HEK293T (cell line): Measurements from ENCODE around the gene MCHR2.

ENCODE experiments used
- ARNT ChIP-seq: fragments of 450-650 bp; IDR thresholded peaks from 2 replicates; pipeline ENCODE4 v1.6.1; 2017; ENCODE audit warnings: mild to moderate bottlenecking
- BHLHE40 ChIP-seq: fragments of 450-650 bp; IDR thresholded peaks from 2 replicates; pipeline ENCODE4 v1.6.1; 2016; ENCODE audit warnings: mild to moderate bottlenecking, moderate library complexity, borderline replicate concordance
- ELF4 ChIP-seq: fragments of 450-650 bp; IDR thresholded peaks from 2 replicates; pipeline ENCODE4 v1.6.1; 2017; ENCODE audit warnings: antibody characterized with exemption
- FOXK2 ChIP-seq: fragments of 450-650 bp; IDR thresholded peaks from 2 replicates; pipeline ENCODE4 v1.6.1; 2016; ENCODE audit warnings: mild to moderate bottlenecking
- FOXM1 ChIP-seq: fragments of 450-650 bp; IDR thresholded peaks from 2 replicates; pipeline ENCODE4 v1.6.1; 2017; ENCODE audit warnings: mild to moderate bottlenecking, borderline replicate concordance
- HDGF ChIP-seq: fragments of 450-650 bp; IDR thresholded peaks from 2 replicates; pipeline ENCODE4 v1.6.1; 2017; ENCODE audit warnings: antibody characterized with exemption, borderline replicate concordance
- L3MBTL2 ChIP-seq: fragments of 450-650 bp; conservative IDR thresholded peaks from 2 replicates; pipeline ENCODE4 v1.6.1; 2016; ENCODE audit warnings: mild to moderate bottlenecking
- LEF1 ChIP-seq: fragments of 450-650 bp; IDR thresholded peaks from 2 replicates; pipeline ENCODE4 v1.6.1; 2017; ENCODE audit warnings: mild to moderate bottlenecking, borderline replicate concordance
- NFRKB ChIP-seq: fragments of 450-650 bp; IDR thresholded peaks from 2 replicates; pipeline ENCODE4 v1.6.1; 2016; ENCODE audit warnings: mild to moderate bottlenecking, moderate library complexity
- SP1 ChIP-seq: fragments of 450-650 bp; IDR thresholded peaks from 2 replicates; pipeline ENCODE4 v1.6.1; 2017
- SUZ12 ChIP-seq: fragments of 450-650 bp; IDR thresholded peaks from 2 replicates; pipeline ENCODE4 v1.6.1; 2016; ENCODE audit warnings: mild to moderate bottlenecking

GRCh38 chr6:100001915-100002388, 7.9 kb upstream of the MCHR2 start:
- TF ChIP-seq SP1, result no peak
- no peak for TF ChIP-seq FOXK2
- no peak for TF ChIP-seq FOXM1
- no peak for TF ChIP-seq SUZ12
- TF ChIP-seq NFRKB, result no peak
- TF ChIP-seq HDGF, result no peak
- TF ChIP-seq BHLHE40, result no peak
- no peak for TF ChIP-seq ARNT
- TF ChIP-seq LEF1, result no peak
- TF ChIP-seq ELF4, result no peak
- no peak for TF ChIP-seq L3MBTL2
